Pons (tissue), 1 donor: ENCODE measurements around the gene RORB.

Experiments used
- DNase-seq: peaks from one replicate; pipeline ENCODE4 v3.0.0-alpha.2; 2016; ENCODE audit warnings: low spot score

RORB gene

GRCh38 chr9:74719306-74719705 lies 222.2 kb downstream of the RORB start:
- DNase-seq = no peak

GRCh38 chr9:74721696-74722660 lies 224.8 kb downstream of the RORB start:
- DNase-seq = no peak

- no peak for DNase-seq
Observed at GRCh38 chr9:74724317-74724716, 227.2 kb downstream of the RORB start.

GRCh38 chr9:74726581-74726980 lies 229.4 kb downstream of the RORB start:
- DNase-seq = no peak

GRCh38 chr9:74728176-74728575 lies 231.0 kb downstream of the RORB start:
- DNase-seq = no peak

GRCh38 chr9:74729136-74729695 lies 232.1 kb downstream of the RORB start:
- no peak for DNase-seq

GRCh38 chr9:74735761-74736160 lies 238.6 kb downstream of the RORB start:
- no peak for DNase-seq

- DNase-seq = no peak
Observed at GRCh38 chr9:74736646-74737045, 239.5 kb downstream of the RORB start.

- DNase-seq = no peak
Observed at GRCh38 chr9:74742191-74742790, 245.2 kb downstream of the RORB start.
